Neural cell (in vitro differentiated cells): Measurements from ENCODE around the gene ANXA6.

Experiments
- CTCF ChIP-seq: fragments of 450-650 bp; IDR thresholded peaks from 2 replicates; pipeline ENCODE4 v1.5.1; 2014; ENCODE audit warnings: antibody characterized with exemption, mild to moderate bottlenecking, moderate library complexity; ENCODE audit not compliant: poor library complexity, severe bottlenecking
- RAD21 ChIP-seq: fragments of 450-650 bp; conservative IDR thresholded peaks from 2 replicates; pipeline ENCODE4 v1.6.1; 2014; ENCODE audit warnings: antibody characterized with exemption, mild to moderate bottlenecking, moderate library complexity
- TAF1 ChIP-seq: IDR thresholded peaks from 2 replicates; pipeline ENCODE4 v1.6.1; 2012; ENCODE audit warnings: low read depth

GRCh38 chr5:151178777-151179488 lies 21.4 kb upstream of the ANXA6 start:
- TF ChIP-seq RAD21 (no peak), CTCF (no peak), TAF1 (no peak)
